ENCODE measurements around the gene PDS5B.

The PDS5B gene

GRCh38 chr13:32735859-32736258 is 149.6 kb downstream of the PDS5B start (continued):
- TF ChIP-seq ZBTB10 (tag by site-specific recombination; IDR thresholded peaks at IDR 0.05) (no peak), INSM2 (tag by site-specific recombination; IDR thresholded peaks at IDR 0.05) (no peak), ZNF280D (tag by site-specific recombination; IDR thresholded peaks at IDR 0.05) (no peak), ZNF624 (tag by site-specific recombination; IDR thresholded peaks at IDR 0.05) (no peak)

- H3K4me1 ChIP-seq (ENCODE audit: control insufficient read depth, insufficient read depth, low read length) = no peaks in the 10 kb centered on the region
- CTCF ChIA-PET = interaction anchor here (0.6 kb wide), 1 partner anchor 10 kb away, joined by 3 read pairs; no protein-coding TSS in a partner anchor
- H3K27ac ChIP-seq (ENCODE audit: extremely low read depth, low read depth, low read length) = no peak overlapping the region
- H3K36me3 ChIP-seq (ENCODE audit: control insufficient read depth in 2 of 2, insufficient read depth in 1 of 2, low read length in 2 of 2) = peaks cover 0 to 4% of the 10 kb centered on the region in 2 experiments; a peak in 2 of 3 replicates
- TF ChIP-seq HIC1 (tag by site-specific recombination; IDR thresholded peaks at IDR 0.05) (no peak), ZNF585B (tag by site-specific recombination; IDR thresholded peaks at IDR 0.05) (no peak), YY1 (tag by site-specific recombination; IDR thresholded peaks at IDR 0.05) (no peak), AEBP2 (tag by site-specific recombination; IDR thresholded peaks at IDR 0.05; ENCODE audit: borderline replicate concordance) (no peak), MEIS1 (CRISPR knock-in tag; IDR thresholded peaks at IDR 0.05; ENCODE audit: borderline replicate concordance) (no peak)
- POLR2A ChIA-PET = no interaction called here
- H3K9me3 ChIP-seq (ENCODE audit: control insufficient read depth, insufficient read depth, low read depth, low read length) = no peaks in the 10 kb centered on the region
- no peak overlapping the region for H3K4me3 ChIP-seq (ENCODE audit: low read depth, low read length)
These were observed 150.4 kb downstream of the PDS5B start for GRCh38 chr13:32736648-32737047.

GRCh38 chr13:32737111-32737571 is 150.9 kb downstream of the PDS5B start:
- Histone ChIP-seq H3K36me3 (ENCODE audit: control insufficient read depth in 2 of 2, insufficient read depth in 1 of 2, low read length in 2 of 2) (peaks cover 2 to 4% of the 10 kb centered on the region in 2 experiments), H3K4me1 (ENCODE audit: control insufficient read depth, insufficient read depth, low read length) (no peaks in the 10 kb centered on the region), H3K9me3 (ENCODE audit: control insufficient read depth, insufficient read depth, low read depth, low read length) (no peaks in the 10 kb centered on the region), H3K27ac (ENCODE audit: extremely low read depth, low read depth, low read length) (no peak overlapping the region), H3K4me3 (ENCODE audit: low read depth, low read length) (no peak overlapping the region)
- POLR2A ChIA-PET = no interaction called here
- TF ChIP-seq ZNF654 (tag by site-specific recombination; IDR thresholded peaks at IDR 0.05; ENCODE audit: low read depth) (no peak), ZBTB44 (tag by site-specific recombination; IDR thresholded peaks at IDR 0.05) (no peak), KLF8 (tag by site-specific recombination; IDR thresholded peaks at IDR 0.05) (no peak), ZNF239 (tag by site-specific recombination; IDR thresholded peaks at IDR 0.05) (no peak), ZNF561 (tag by site-specific recombination; IDR thresholded peaks at IDR 0.05; ENCODE audit: borderline replicate concordance) (no peak)
- CTCF ChIA-PET = interaction anchor here (0.6 kb wide), 1 partner anchor 10 kb away, joined by 3 read pairs; no protein-coding TSS in a partner anchor

Measured in HEK293 (cell line).